Stimulated activated CD4-positive, alpha-beta T cell treated with anti-CD3 and anti-CD28 coated beads, Interleukin-2, amount 100 ng/mL, for 48 hours (primary cell): ENCODE results near the gene CLDN20.
A peak's percentile ranks its signal among the peaks of the same experiment; 100 is the strongest.

Experiments
- DNase-seq, 2 donors: peaks; one replicate each; pipeline ENCODE4 v3.0.0-alpha.2; 2020

CLDN20 gene

DNA sequence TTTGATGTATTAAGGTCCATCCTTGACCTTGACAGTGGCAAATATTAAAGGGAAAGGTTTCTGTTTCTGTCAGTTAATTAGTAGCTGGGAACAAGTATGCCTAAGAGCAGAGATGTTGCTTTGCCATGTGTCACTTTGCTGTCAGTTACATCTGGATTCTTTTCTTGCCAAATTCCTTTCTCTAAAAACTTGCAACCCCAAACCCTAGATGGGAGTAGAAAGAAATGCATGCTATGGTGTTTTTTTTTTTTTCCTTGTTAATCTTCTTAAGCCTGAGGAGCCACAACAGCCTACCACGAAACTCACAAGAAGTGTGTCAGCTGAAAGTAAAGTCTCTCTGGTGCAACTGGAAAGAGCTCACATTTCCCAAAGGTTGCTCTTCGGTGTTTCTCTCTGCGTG lies 18.0 kb upstream of the CLDN20 start:
- DNase-seq, result no peak

DNA sequence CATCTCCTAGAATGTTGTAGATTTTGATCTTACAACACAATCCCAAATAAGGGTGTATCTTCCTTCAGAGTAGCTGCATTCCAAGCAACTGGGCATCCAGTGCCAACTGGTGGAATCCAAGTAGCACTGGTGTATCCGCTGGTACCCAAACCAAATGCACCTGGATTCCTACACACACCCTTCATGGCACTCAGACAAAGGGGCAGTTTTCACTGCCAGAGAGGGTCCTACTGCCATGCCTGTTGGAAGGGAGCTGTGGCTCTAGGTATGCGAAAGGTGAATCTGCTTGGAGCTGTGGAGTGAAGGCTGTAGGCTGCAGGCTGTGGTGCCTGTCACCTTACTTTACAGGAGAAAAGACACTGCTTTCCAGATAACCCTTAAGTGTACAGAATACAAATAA lies 17.0 kb upstream of the CLDN20 start:
- DNase-seq, result no peak

DNA sequence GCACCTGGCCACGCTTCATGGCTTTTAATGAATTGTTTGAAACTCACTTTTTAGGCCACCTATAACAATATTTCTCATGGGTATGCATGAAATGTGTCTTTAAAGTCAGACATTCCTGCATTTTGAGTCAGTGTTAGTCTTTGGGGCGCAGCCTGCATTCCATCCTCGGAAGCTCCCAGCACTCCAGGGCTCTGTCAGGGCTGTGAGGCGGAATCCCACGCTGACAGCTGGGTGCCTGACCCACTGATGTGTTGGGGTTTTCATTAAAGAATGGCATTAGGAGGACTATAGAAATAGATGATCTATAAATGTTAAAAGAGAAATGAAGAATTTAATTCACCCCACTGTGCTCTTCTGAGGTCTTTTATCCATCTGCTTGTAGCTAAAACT lies 16.2 kb upstream of the CLDN20 start:
- DNase-seq, result no peak

DNA sequence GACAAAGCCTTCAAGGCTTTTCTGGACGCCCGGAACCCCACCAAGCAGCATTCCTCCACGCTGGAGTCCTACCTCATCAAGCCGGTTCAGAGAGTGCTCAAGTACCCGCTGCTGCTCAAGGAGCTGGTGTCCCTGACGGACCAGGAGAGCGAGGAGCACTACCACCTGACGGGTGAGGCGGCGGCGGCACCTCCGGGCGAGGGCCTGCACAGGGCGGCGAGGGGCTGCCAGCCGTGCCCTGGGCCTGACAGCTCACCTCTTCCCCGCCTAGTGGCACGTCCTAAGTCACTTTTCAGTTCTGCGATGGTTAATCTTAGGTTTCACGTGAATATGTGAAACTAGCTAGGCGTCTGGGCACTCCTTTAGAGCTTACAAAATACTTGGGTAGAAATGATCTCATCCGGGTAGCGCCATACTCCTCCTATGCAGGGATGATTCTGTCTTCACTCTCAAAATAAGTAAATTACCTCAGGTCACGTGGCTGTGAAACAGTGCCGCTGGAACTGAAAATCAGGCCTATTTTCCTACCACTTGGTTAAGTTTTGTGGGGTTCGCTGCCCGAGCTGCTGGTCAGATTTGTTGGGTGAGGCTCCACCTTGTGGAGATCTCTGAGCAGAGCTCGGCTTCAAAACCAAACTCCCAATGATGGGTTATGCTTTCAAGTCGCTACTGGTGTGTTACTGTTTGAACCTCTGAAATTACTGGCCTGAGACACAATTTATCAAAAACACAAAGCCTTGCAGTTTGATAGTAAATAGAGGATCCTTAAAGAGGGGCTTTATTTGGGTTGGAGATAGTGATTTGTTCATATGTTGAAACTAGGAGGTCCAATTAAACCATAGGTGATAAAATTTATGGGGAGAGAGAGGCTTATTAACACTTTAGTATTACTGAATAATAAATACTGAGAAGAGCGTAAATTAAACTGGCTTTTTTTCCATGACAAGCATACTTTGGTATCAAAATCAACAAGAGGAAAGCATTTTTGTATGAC lies 15.5 kb upstream of the CLDN20 start:
- DNase-seq, result peak; percentile 12 to 14

DNA sequence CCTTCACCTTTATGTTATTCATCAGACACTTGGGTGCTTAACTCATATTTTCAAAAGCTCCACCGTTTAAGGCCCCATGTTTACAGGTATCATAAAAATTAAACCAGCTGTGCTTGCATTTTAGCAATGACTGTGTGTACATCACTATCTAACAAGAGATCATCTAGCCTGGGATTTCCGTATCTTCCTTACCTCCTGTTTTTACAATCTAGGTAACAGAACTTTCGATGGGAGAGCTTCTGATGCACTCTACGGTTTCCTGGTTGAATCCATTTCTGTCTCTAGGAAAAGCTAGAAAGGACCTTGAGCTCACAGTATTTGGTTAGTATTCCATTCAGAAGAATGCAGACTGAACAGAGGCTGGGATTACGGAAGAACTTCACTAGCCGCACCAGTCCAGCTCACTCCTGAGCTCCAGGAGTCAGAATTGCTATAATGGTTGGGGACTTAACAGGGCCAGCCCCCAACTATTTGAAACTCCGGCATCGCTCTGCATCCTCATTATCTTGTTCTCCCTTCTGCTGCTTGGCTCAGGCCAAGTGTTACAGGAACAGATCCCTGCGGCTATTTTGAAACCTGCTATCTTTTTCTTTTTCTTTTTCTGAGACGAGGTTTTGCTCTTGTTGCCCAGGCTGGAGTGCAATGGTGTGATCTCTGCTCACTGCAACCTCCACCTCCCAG lies 13.0 kb upstream of the CLDN20 start:
- DNase-seq, result no peak

DNA sequence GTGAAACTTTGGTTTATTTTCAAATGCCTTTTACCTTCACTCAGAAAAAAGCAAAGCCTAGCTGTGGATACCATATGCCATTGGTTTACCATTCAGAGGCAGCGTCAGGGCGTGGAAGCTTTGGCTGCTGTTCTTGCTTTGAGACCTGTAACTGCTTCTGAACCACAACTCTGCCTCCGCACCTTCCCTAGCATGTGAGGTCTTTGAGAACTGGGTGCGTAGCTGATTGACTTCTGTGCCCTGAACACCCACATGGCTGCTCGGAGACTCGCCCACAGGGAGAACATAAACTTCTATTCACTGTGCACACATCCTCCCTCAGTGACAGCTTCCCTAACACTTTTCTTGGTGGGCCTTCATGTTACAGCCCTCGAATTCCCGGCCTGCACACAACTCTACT lies 11.2 kb upstream of the CLDN20 start:
- DNase-seq, result no peak

DNA sequence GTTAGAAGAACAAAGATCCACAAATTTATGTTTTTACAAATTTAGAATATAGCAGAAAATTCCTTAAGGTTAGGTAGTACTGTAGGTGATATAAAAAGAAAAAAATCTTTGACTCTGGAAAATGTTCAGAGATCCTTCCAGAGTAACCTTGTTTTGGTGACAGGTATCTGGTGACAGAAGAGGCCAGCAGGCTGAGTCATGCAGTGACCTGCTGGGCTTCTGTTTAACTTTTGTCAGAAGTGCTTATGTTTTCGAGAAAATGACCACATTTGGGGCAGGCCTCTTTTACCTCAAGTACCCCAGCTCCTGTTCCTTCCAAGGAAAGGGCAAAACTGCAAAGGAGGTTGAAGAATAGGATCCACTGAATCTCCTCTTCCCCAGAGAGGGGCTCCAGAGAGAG lies 10.5 kb upstream of the CLDN20 start:
- DNase-seq, result no peak

DNA sequence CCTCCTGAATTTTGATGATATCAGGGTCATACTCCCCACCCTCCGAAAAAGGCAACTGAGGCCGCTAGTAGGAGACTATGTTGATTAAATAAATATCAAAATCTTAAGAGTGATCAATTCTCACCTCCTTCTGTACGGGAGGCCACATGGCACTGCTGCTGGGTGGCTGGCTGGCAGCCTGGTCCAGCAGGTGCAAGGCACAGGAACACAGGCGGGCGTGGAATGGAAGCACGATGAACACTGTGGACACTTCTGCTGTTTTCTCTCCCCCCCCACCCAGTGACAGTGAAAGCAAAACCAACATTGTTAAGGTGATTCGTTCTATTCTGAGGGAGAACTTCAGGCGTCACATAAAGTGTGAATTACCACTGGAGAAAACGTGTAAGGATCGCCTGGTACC lies 9.7 kb upstream of the CLDN20 start:
- DNase-seq, result no peak

DNA sequence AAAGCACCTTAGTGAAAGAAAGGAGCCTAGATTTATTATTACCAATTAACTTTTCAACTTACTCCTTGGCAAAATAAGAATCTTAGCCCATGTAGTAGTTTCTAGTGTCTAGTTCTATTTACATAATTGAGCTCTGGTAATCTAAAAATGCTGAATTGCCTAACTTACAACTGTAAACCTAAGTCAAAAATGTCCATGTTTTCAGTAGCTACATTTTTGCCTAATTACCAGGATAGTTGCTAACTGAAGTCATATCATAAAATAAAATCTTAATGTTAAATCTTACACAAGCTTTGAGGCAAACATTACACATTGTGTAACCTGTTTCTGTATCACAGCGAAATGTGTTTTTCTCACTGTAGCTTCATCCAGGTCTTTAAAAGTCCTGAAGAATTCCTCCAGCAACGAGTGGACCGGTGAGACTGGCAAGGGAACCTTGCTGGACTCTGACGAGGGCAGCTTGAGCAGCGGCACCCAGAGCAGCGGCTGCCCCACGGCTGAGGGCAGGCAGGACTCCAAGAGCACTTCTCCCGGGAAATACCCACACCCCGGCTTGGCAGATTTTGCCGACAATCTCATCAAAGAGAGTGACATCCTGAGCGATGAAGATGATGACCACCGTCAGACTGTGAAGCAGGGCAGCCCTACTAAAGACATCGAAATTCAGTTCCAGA lies 7.6 kb upstream of the CLDN20 start:
- DNase-seq, result no peak

DNA sequence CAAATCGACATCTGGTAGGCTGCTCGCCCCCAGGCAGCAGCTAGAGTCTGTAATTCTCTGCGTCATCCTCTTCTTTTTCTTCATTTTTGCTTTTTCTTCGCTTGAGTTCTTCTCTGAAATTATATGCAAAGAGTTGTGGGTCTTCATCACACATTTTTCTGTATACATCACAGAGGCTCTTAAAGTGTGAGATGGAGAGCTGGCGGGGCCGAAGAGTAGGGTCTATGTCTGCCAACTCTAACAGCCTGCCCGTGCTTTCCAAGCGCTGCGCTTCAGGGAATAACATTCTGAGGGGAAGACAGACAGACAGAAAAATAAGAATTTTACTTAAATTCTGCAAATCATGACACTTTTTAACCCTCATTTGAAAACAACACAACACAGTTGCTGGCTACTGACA lies 6.0 kb upstream of the CLDN20 start:
- no peak for DNase-seq

DNA sequence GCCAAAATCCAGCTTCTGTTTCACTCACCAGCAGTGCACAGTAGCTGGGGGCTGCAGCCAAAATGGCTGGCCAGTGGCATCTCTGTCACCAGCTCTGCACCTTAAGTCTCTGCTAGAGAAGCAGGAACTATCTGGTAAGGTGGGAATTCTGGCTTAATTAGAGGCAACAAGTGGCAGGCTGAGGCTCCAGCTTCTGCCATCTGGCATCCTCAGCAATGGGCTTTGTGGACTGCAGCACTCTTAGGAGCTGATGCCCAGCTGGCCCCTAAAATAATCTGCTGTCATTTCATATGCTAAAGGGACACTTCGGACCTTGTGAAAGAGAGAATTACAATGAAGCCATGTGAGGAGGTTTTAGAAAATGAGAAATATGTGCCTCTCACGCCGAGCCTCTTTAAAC lies 4.6 kb upstream of the CLDN20 start:
- no peak for DNase-seq

DNA sequence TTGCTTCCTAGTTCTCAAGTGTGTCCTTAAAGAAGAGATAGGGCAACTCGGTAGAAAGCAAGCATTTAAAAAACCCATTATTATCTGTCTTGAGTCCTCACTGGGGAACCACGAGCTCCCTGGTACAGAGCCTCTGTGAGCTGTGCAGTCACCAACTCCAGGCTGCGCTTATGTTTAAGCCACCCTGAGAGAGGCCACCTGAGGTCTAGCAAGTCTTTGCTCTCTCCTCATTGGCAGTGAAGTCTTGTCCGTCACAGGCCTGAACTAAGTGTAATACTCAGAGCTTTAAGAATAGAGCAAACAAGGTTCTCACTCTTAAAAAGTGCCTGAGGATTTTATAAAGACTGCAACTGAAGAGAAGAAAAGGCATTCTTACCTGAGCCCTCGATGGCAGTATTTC lies 3.9 kb upstream of the CLDN20 start:
- DNase-seq, result no peak

DNA sequence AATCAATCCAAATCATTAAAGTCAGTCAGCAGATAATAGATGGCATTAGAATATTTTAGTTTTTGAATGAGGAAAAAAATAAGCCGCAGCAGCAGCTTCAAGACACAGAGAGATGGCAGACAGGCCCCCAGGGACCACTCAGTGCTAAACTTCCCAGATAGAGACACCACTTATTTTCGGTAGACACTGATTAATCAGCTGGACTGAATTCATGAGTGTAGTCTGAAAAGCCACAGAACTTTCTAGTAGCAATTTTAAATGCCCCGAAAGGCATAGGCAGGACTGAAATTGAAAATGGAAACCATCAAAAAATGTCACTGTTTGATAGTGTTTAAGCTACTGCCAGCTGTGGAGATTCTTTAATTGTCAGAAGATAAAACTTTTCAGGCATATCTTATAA lies 3.1 kb upstream of the CLDN20 start:
- DNase-seq, result no peak

DNA sequence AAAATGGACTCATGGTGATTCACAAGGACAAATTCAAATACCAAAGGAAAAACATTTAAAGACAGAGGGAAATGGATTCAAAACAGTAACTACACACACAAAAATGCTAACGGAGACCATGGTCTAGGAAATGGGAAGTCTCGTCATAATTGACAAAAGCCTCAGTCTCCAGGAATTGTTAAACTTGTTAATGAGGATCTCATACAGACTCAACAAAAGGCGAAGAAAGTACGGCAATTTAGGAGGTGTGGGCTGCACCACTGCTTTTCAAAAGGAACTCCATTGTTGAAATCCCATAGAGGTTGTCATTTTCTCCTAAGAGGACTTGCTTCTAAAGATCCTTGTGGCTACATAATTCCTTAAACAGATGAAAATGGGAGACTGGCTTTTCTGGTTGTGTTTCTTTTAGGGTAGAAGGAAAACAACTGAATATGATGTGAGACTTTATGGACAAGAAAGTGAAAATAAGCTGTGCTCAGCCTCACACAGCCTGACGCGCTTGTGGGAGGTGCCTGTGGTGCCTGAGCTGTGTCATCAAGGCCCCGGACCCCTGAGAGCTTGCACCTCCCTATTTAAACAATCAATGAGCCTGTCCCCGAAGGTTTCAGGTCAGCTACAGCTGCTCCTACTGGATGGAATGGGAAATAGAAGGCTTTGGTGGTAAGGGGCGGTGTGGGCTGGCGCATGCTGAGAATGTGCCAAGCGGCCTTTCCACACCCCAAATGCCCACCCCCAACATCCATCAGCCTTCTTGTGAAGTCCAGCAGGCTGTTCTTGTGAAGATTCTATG lies 2.5 kb upstream of the CLDN20 start:
- no peak for DNase-seq

DNA sequence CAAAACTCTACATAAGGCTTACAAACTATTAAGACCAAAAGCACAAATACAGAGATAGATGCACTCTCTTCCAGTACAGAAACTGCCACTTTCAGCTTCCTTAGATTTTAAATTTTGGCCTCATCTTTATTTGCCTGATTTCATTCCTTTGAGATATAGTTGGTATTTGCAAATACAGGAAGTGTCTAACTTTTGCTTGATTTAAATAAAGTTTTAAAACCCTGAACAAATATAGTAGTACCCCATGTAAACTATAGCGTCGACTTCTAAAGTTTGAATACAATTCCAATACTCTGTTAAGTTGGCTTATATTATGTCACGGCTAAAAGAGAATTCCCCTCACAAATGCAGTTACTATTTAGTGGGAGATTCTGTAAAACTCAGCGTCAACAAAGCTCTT lies 1.2 kb upstream of the CLDN20 start:
- no peak for DNase-seq

DNA sequence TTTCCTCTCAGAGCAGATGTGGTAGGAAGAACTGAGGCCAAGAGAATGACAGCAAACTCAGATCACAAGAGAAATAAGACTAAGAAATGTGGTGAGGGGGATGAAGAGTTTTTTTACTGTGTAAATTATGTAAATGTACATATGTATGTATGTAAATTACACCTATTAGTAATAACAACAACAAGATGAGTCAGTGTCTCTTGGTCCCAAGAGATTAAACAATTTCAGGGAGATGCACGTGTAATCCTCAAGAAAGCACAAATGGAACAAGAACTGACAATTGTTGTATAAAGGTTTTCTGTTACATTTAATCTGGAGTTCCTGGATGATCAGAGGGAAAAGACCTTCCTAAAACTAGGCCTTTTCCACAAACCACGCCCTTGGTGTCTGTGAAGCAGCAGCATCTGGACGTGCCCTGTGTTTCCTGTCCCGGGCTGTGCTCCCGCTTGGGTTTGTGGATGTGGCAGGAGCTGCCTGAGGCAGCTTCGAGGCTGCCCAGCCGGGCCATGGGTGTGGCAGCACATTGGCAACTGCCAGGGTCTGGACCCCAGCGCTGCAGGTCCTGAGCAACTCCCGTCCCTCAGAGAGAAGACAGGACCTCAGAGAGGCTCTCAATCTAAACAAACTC lies 994 bp downstream of the CLDN20 start:
- no peak for DNase-seq

DNA sequence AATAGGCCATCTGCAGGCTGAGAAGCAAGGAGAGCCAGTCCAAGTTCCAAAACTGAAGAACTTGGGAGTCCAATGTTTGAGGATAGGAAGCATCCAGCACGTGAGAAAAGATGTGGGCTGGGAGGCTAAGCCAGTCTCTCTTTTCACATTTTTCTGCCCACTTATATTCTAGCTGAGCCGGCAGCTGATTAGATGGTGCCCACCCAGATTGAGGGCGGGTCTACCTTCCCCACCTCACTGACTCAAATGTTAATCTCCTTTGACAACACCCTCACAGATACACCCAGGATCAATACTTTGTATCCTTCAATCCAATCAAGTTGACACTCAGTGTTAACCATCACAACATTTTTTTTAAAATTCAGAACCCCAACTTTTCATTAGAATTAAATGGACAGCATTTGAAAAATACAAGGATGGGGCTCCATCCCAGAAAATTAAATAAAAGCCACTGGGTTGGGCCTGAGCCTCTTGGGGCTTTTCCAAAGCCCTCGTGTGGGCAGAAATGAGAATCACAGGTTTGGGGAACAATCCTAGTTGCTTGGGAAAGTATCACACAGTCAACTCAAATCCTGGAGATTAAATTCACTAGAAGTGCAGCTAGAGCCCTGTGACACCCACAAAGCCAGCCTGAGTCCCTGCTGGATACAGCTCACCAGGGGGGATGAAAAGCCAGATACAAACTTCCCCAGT lies 2.2 kb downstream of the CLDN20 start:
- no peak for DNase-seq

DNA sequence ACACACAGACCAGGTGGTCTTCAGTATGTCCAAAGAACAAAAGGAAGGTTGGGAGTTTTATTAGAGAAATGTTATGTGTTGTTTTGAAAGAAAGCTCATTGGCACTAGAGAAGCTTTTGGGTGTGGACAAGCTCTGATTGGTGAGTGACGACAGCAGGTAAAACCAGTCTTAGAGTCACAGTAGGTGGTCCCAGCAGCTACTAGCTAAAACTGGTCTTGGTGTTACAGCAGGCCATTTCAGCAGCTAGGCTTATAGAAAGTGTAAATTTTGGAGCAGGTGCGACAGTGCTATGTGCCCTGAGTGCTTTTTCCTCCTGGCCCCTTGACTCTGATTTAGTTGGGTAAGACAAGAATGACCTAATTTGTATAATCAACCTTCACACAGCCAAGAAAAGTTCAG lies 3.6 kb downstream of the CLDN20 start:
- DNase-seq, result no peak

DNA sequence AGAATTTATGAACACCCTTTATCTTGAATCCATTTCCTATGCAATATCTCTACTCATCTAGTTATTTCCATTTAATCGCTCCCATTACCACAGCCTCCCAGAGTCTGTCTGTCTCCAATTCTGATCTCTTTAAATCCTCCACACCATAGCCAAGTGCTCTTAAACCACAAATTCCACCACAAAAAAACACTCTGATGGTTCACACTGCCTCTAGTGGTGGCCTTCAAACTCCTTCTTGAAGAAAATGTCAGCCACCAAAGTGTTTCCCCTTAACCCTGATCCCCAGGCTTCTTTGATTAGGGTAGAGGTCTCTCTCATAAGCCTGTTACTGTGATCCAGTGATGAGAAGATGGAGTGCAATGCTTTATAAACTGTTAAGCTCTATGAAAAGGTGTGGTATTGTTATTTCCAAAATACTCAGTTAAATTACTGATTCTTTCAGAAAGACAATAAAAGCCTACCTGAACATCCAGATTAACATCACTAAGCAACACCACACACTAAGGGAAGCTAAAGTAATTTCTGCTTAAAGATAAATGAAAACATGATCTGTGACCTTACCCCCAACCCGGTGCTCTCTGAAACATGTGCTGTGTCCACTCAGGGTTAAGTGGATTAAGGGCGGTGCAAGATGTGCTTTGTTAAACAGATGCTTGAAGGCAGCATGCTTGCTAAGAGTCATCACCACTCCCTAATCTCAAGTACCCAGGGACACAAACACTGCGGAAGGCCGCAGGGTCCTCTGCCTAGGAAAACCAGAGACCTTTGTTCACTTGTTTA lies 4.5 kb downstream of the CLDN20 start:
- peak in 1 of 2 donors; percentile 6 for DNase-seq

DNA sequence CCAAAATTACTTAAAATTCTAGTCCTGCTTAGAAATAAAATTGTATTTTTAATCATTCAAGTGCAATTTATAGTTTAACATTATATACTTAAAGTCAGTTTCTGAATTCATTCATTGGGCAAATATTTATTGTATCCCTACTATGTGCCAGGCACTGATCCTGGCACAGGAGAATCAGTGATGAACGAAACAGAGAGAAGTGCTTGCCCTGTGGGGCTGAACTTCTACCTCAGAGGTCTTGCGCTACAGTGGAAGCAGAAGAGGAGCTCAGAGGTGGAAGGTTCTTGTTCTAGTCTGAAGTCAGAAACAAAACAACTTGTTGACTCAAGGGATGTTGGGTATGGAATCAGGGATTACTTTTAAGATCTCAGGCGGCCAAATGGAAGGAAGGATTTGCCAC lies 6.0 kb downstream of the CLDN20 start:
- no peak for DNase-seq

DNA sequence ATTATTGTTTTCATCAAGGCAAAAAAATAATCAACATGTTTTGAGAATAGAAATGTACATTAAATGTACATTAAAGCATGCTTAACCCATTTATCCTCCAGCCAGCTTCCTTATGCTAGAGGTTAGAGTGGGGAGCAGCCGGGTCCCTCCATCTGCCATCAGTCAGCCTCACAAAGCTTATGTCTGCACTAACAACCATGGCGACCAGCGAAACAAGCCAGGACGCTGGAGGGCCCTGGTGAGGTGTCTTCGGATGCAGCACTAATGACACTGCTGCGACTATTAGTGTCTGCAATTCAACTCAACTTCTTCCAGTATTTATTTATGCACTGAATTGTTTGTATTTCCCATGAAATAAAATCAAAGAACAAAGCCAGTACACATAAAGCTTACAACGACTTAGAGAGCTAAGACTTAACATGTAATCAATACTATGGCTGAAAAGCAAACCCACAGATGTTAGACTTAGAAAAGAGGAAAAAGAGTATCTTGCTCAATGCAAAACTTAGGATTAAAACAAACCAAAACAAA lies 6.8 kb downstream of the CLDN20 start:
- no peak for DNase-seq
